Measurements from ENCODE around the gene RTN4RL1.

DNA sequence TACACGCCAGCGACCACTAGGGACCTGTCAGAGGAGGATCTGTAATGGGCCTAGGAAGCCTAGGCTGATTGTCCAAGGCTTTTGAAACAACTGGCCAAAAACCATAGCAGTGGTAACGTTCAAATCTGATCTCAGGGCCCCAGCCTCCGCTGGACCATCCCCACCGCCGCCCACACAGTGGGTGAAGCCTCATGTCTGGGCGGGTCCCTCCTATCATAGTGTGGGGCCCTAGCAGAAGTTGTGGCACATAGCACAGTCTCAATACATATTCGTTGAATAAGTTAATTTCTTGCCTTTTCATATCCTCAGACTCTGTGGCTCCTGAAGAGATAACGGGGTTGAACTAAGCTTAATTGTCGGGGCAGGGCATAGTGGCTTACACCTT, 5.6 kb upstream of the RTN4RL1 start:
- no peak for TF ChIP-seq POLR2A (IDR thresholded peaks at IDR 0.05)
- TF ChIP-seq, protein P1, sequence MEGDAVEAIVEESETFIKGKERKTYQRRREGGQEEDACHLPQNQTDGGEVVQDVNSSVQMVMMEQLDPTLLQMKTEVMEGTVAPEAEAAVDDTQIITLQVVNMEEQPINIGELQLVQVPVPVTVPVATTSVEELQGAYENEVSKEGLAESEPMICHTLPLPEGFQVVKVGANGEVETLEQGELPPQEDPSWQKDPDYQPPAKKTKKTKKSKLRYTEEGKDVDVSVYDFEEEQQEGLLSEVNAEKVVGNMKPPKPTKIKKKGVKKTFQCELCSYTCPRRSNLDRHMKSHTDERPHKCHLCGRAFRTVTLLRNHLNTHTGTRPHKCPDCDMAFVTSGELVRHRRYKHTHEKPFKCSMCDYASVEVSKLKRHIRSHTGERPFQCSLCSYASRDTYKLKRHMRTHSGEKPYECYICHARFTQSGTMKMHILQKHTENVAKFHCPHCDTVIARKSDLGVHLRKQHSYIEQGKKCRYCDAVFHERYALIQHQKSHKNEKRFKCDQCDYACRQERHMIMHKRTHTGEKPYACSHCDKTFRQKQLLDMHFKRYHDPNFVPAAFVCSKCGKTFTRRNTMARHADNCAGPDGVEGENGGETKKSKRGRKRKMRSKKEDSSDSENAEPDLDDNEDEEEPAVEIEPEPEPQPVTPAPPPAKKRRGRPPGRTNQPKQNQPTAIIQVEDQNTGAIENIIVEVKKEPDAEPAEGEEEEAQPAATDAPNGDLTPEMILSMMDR (IDR thresholded peaks at IDR 0.05): peak; percentile 47 to 49 (median 47)

Data from right lobe of liver (tissue), 4 donors.